Transverse colon (tissue), 4 donors: ENCODE data around the gene ANK3.

Experiments used
- CTCF ChIP-seq, 5 experiments: fragments of 200-600 bp in 3 of 5; fragments of 450-650 bp in 2 of 5; sonication (generic) in 3 of 5; IDR thresholded peaks; 1 replicate in 2 of 5; 2 replicates in 3 of 5; pipeline ENCODE4 v1.5.1; 2016 to 2017; ENCODE audit warnings: antibody characterized with exemption in 5 of 5, inconsistent platforms in 3 of 5, mild to moderate bottlenecking in 2 of 5, moderate library complexity in 1 of 5
- EP300 ChIP-seq: sonication (generic); formaldehyde crosslinking; IDR thresholded peaks from one replicate; pipeline ENCODE4 v1.6.1; 2017; ENCODE audit warnings: antibody characterized with exemption, low read depth
- POLR2A ChIP-seq: fragments of 450-650 bp; IDR thresholded peaks from one replicate; pipeline ENCODE4 v1.6.1; 2016; ENCODE audit warnings: antibody characterized with exemption, mild to moderate bottlenecking, moderate library complexity
- POLR2AphosphoS5 ChIP-seq, 3 donors: sonication (generic); formaldehyde crosslinking; IDR thresholded peaks; one replicate each; pipeline ENCODE4 v1.6.1; 2016; ENCODE audit warnings: antibody characterized with exemption in 3 of 3

GRCh38 chr10:60428387-60428737 lies 38.7 kb upstream of the ANK3 start:
- no peak for TF ChIP-seq CTCF (IDR thresholded peaks at IDR 0.05)
- TF ChIP-seq POLR2A = no peak
- no peak for TF ChIP-seq POLR2AphosphoS5 (IDR thresholded peaks at IDR 0.05)
- TF ChIP-seq EP300 = no peak
